Left ventricle myocardium inferior (tissue), 1 donor: ENCODE data around the gene ABCC3. TPM values are rescaled to one million over a fixed set of nuclear protein-coding genes. Genes with fewer than 3 reads are reported as not detected.

Source experiments
- DNase-seq: peaks from one replicate; pipeline ENCODE4 v3.0.0-alpha.2; 2020
- H3K27ac ChIP-seq: fragments of 200-600 bp; replicated peaks from 2 replicates; pipeline ENCODE4 v1.8.0; 2021
- H3K27me3 ChIP-seq: fragments of 200-600 bp; 2 replicates; pipeline ENCODE4 v1.8.0; 2021; ENCODE audit warnings: low read depth
- H3K36me3 ChIP-seq: fragments of 200-600 bp; 2 replicates; pipeline ENCODE4 v1.8.0; 2021
- H3K4me1 ChIP-seq: fragments of 200-600 bp; 2 replicates; pipeline ENCODE4 v1.8.0; 2021
- H3K4me3 ChIP-seq: fragments of 200-600 bp; 2 replicates; pipeline ENCODE4 v1.8.0; 2021; ENCODE audit warnings: mild to moderate bottlenecking, moderate library complexity
- H3K9me3 ChIP-seq: fragments of 200-600 bp; replicated peaks from 2 replicates; pipeline ENCODE4 v1.8.0; 2021
- CTCF ChIP-seq: fragments of 200-600 bp; IDR thresholded peaks from 2 replicates; pipeline ENCODE4 v1.8.0; 2021; ENCODE audit warnings: antibody characterized with exemption, mild to moderate bottlenecking, borderline replicate concordance
- intact Hi-C: fragments of 100-400 bp; cut with micrococcal nuclease; formaldehyde crosslinking; loops from one replicate; pipeline ENCODE4 v1.11.0; 2022
- total RNA-seq: library from RNA; stranded (reverse); fragmentation: NEBNext Ultra II Directional; extraction: Animal tissue kit (Norgen Biotek cat#: 25700); gene quantifications from one replicate; pipeline ENCODE4 v1.2.1, GENCODE V29; 2021
- donor health status: DM: no; HTN: yes; CAD: no; lungs with severe emphysema.

ABCC3 gene
- total RNA-seq, 1 donor from 2014 or later: 0.88 TPM

- TF ChIP-seq CTCF: peak; percentile 70
- H3K27ac ChIP-seq: no peak overlapping the region
- H3K27me3 ChIP-seq: no peaks in the 10 kb centered on the region
- H3K4me1 ChIP-seq: peaks cover 7% of the 10 kb centered on the region
- intact Hi-C loops: loop anchor here (5.0 kb wide), 1 partner anchor 49 kb away; the partner anchor contains the start of gene ABCC3
- DNase-seq: no peak
- H3K9me3 ChIP-seq: no peaks in the 10 kb centered on the region
- no peaks in the 10 kb centered on the region for H3K36me3 ChIP-seq
- no peak overlapping the region for H3K4me3 ChIP-seq
Observed at GRCh38 chr17:50681263-50682200, 46.9 kb downstream of the ABCC3 start.

- H3K4me1 ChIP-seq: peaks cover 16% of the 10 kb centered on the region
- DNase-seq: no peak
- H3K9me3 ChIP-seq: no peaks in the 10 kb centered on the region
- H3K27me3 ChIP-seq: no peaks in the 10 kb centered on the region
- intact Hi-C loops: loop anchor here (5.0 kb wide), 1 partner anchor 50 kb away; the partner anchor contains the start of gene ABCC3
- TF ChIP-seq CTCF: no peak
- H3K27ac ChIP-seq: no peak overlapping the region
- H3K4me3 ChIP-seq: no peak overlapping the region
- H3K36me3 ChIP-seq: no peaks in the 10 kb centered on the region
Observed at GRCh38 chr17:50682441-50682840, 47.8 kb downstream of the ABCC3 start.

- no peak for TF ChIP-seq CTCF
- intact Hi-C loops: loop anchor here (5.0 kb wide), 1 partner anchor 51 kb away; the partner anchor contains the start of gene ABCC3
Observed at GRCh38 chr17:50682938-50683337, 48.3 kb downstream of the ABCC3 start.

GRCh38 chr17:50683434-50684287, 49.0 kb downstream of the ABCC3 start:
- Histone ChIP-seq H3K27ac (no peak overlapping the region), H3K4me1 (peaks cover 17% of the 10 kb centered on the region), H3K9me3 (no peaks in the 10 kb centered on the region), H3K27me3 (no peaks in the 10 kb centered on the region), H3K4me3 (no peak overlapping the region), H3K36me3 (no peaks in the 10 kb centered on the region)
- no peak for TF ChIP-seq CTCF
- intact Hi-C loops: loop anchor here (5.0 kb wide), 1 partner anchor 51 kb away; the partner anchor contains the start of gene ABCC3
- DNase-seq: no peak

More at GRCh38 chr17:50682938-50683337, 48.3 kb downstream of the ABCC3 start:
- no peak for DNase-seq
- H3K27ac ChIP-seq: no peak overlapping the region
- no peaks in the 10 kb centered on the region for H3K27me3 ChIP-seq
- no peaks in the 10 kb centered on the region for H3K9me3 ChIP-seq
- H3K36me3 ChIP-seq: no peaks in the 10 kb centered on the region
- peaks cover 17% of the 10 kb centered on the region for H3K4me1 ChIP-seq
- no peak overlapping the region for H3K4me3 ChIP-seq

GRCh38 chr17:50684288-50684611, 49.6 kb downstream of the ABCC3 start:
- H3K27ac ChIP-seq: no peak overlapping the region
- no peak for TF ChIP-seq CTCF
- peaks cover 17% of the 10 kb centered on the region for H3K4me1 ChIP-seq
- no peak for DNase-seq
- intact Hi-C loops: loop anchor here (5.0 kb wide), 1 partner anchor 52 kb away; the partner anchor contains the start of gene ABCC3
- H3K27me3 ChIP-seq: no peaks in the 10 kb centered on the region
- no peaks in the 10 kb centered on the region for H3K36me3 ChIP-seq
- no peaks in the 10 kb centered on the region for H3K9me3 ChIP-seq
- no peak overlapping the region for H3K4me3 ChIP-seq
